ENCODE results near the gene CASQ1.

- TF ChIP-seq CTCF (IDR thresholded peaks at IDR 0.05; ENCODE audit: extremely low read depth in 1 of 2, insufficient read depth in 1 of 2, low read depth in 1 of 2, low read length in 2 of 2) (no peak), FOS (IDR thresholded peaks at IDR 0.05; ENCODE audit: borderline replicate concordance, insufficient read depth, low read length) (no peak)
Measured at GRCh38 chr1:160238408-160238807, 48.0 kb downstream of the CASQ1 start.
